PFSK-1 (cell line): Measurements from ENCODE around the gene TET3.

Source experiments
- POLR2AphosphoS5 ChIP-seq: IDR thresholded peaks from 2 replicates; pipeline ENCODE4 v1.6.1; 2012; ENCODE audit warnings: low read depth, mild to moderate bottlenecking, control low read depth, low read length, moderate library complexity
- TF ChIP-seq, protein P1 (sequence below), 2 experiments: IDR thresholded peaks; 2 replicates each; pipeline versions ENCODE4 v1.6.1 to v1.8.0; 2011 to 2012; ENCODE audit warnings: low read depth in 2 of 2, low read length in 2 of 2, control low read depth in 1 of 2, inconsistent platforms in 1 of 2, mild to moderate bottlenecking in 1 of 2, moderate library complexity in 1 of 2; ENCODE audit not compliant: insufficient read depth in 1 of 2

DNA sequence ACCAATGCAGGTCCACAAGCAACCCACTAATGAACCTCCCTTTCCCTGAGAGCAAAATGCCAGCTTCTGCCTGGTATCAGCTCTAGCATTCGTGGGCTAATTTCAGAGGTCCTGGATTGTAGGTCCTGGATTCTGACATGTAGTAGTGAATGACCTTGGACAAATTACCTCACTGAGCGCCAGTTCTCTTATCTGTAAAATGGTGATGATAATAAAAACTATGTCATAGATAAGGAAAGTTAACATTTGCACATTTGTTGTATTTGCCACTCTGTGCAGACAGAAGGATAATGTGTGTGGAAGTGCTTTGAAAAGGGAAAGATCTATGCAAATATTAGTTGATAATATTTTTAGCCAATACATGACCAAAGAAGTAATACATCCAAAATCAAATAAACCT lies 4.1 kb upstream of the TET3 start:
- TF ChIP-seq, protein P1, sequence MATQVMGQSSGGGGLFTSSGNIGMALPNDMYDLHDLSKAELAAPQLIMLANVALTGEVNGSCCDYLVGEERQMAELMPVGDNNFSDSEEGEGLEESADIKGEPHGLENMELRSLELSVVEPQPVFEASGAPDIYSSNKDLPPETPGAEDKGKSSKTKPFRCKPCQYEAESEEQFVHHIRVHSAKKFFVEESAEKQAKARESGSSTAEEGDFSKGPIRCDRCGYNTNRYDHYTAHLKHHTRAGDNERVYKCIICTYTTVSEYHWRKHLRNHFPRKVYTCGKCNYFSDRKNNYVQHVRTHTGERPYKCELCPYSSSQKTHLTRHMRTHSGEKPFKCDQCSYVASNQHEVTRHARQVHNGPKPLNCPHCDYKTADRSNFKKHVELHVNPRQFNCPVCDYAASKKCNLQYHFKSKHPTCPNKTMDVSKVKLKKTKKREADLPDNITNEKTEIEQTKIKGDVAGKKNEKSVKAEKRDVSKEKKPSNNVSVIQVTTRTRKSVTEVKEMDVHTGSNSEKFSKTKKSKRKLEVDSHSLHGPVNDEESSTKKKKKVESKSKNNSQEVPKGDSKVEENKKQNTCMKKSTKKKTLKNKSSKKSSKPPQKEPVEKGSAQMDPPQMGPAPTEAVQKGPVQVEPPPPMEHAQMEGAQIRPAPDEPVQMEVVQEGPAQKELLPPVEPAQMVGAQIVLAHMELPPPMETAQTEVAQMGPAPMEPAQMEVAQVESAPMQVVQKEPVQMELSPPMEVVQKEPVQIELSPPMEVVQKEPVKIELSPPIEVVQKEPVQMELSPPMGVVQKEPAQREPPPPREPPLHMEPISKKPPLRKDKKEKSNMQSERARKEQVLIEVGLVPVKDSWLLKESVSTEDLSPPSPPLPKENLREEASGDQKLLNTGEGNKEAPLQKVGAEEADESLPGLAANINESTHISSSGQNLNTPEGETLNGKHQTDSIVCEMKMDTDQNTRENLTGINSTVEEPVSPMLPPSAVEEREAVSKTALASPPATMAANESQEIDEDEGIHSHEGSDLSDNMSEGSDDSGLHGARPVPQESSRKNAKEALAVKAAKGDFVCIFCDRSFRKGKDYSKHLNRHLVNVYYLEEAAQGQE (IDR thresholded peaks at IDR 0.05; ENCODE audit: insufficient read depth in 1 of 2, low read depth in 2 of 2, low read length in 2 of 2): no peak
- no peak for TF ChIP-seq POLR2AphosphoS5
